LNCAP (cell line): ENCODE data around the gene CDH20.

ENCODE experiments used
- CTCF ChIP-seq: fragments of 450-650 bp; IDR thresholded peaks from 2 replicates; pipeline ENCODE4 v1.5.1; 2017; ENCODE audit warnings: mild to moderate bottlenecking

CDH20 gene

GRCh38 chr18:61368001-61368400 lies 34.8 kb downstream of the CDH20 start:
- no peak for TF ChIP-seq CTCF

GRCh38 chr18:61371111-61371510 lies 37.9 kb downstream of the CDH20 start:
- TF ChIP-seq CTCF = no peak

- TF ChIP-seq CTCF = no peak
Measured at GRCh38 chr18:61379827-61380226, 46.6 kb downstream of the CDH20 start.

- no peak for TF ChIP-seq CTCF
Measured at GRCh38 chr18:61388010-61388409, 54.8 kb downstream of the CDH20 start.

- TF ChIP-seq CTCF = no peak
Measured at GRCh38 chr18:61394983-61395382, 61.8 kb downstream of the CDH20 start.

- TF ChIP-seq CTCF = no peak
Measured at GRCh38 chr18:61397222-61397621, 64.0 kb downstream of the CDH20 start.

- no peak for TF ChIP-seq CTCF
Measured at GRCh38 chr18:61398961-61399705, 65.9 kb downstream of the CDH20 start.
